ENCODE measurements around the gene ARL8B. TPM values are rescaled to one million over a fixed set of nuclear protein-coding genes. Genes with fewer than 3 reads are reported as not detected.
"Not testable (repeated sequence)": the region's sequence is repeated elsewhere in the genome, so short reads cannot be mapped to it uniquely, and the experiment has no call there.

The ARL8B gene
- total RNA-seq, 1 experiment from 2014 or later, result 54.0 TPM

- CTCF ChIA-PET, result no interaction called here
- POLR2A ChIA-PET (ENCODE audit: low non-redundant PET), result no interaction called here
- Histone ChIP-seq H3K27me3 (replicated peaks; ENCODE audit: insufficient read depth, low read depth, low read length, poor library complexity) (no peaks in the 10 kb centered on the region), H3K4me1 (ENCODE audit: insufficient read depth, low read length, poor library complexity, severe bottlenecking) (no peaks in the 10 kb centered on the region), H3K4me3 (ENCODE audit: low read depth, low read length, poor library complexity, severe bottlenecking) (no peak overlapping the region), H3K27ac (ENCODE audit: low read depth, low read length, poor library complexity, severe bottlenecking) (no peak overlapping the region), H3K36me3 (ENCODE audit: insufficient read depth, low read length, poor library complexity, severe bottlenecking) (no peaks in the 10 kb centered on the region), H3K9me3 (ENCODE audit: low read depth, low read length, poor library complexity, severe bottlenecking) (no peaks in the 10 kb centered on the region)
- intact Hi-C loops (cut with micrococcal nuclease; ENCODE audit: unreplicated experiment), result no loop called here
- BruUV-seq (replicated peaks), result no TSS peak
- DNase-seq (ENCODE audit: low spot score), result no peak
- TF ChIP-seq EZH2 (IDR thresholded peaks at IDR 0.05; ENCODE audit: borderline replicate concordance, low read depth, low read length, poor library complexity, severe bottlenecking) (no peak), CTCF (conservative IDR thresholded peaks at IDR 0.05; ENCODE audit: low read depth, low read length) (no peak)
Measured at GRCh38 chr3:5102532-5102931, 19.6 kb upstream of the ARL8B start.

- Histone ChIP-seq H3K27me3 (replicated peaks; ENCODE audit: insufficient read depth, low read depth, low read length, poor library complexity) (no peaks in the 10 kb centered on the region), H3K27ac (ENCODE audit: low read depth, low read length, poor library complexity, severe bottlenecking) (no peak overlapping the region), H3K4me1 (ENCODE audit: insufficient read depth, low read length, poor library complexity, severe bottlenecking) (no peaks in the 10 kb centered on the region), H3K36me3 (ENCODE audit: insufficient read depth, low read length, poor library complexity, severe bottlenecking) (no peaks in the 10 kb centered on the region), H3K4me3 (ENCODE audit: low read depth, low read length, poor library complexity, severe bottlenecking) (no peak overlapping the region), H3K9me3 (ENCODE audit: low read depth, low read length, poor library complexity, severe bottlenecking) (no peaks in the 10 kb centered on the region)
- intact Hi-C loops (cut with micrococcal nuclease; ENCODE audit: unreplicated experiment), result no loop called here
- no TSS peak for BruUV-seq (replicated peaks)
- TF ChIP-seq EZH2 (IDR thresholded peaks at IDR 0.05; ENCODE audit: borderline replicate concordance, low read depth, low read length, poor library complexity, severe bottlenecking) (no peak), CTCF (conservative IDR thresholded peaks at IDR 0.05; ENCODE audit: low read depth, low read length) (no peak)
- ChIA-PET POLR2A (ENCODE audit: low non-redundant PET) (no interaction called here), CTCF (no interaction called here)
- no peak for DNase-seq (ENCODE audit: low spot score)
Measured at GRCh38 chr3:5103743-5104142, 18.3 kb upstream of the ARL8B start.

- no peak for DNase-seq (ENCODE audit: low spot score)
- TF ChIP-seq CTCF (conservative IDR thresholded peaks at IDR 0.05; ENCODE audit: low read depth, low read length) (no peak), EZH2 (IDR thresholded peaks at IDR 0.05; ENCODE audit: borderline replicate concordance, low read depth, low read length, poor library complexity, severe bottlenecking) (no peak)
- ChIA-PET CTCF (no interaction called here), POLR2A (ENCODE audit: low non-redundant PET) (no interaction called here)
- no TSS peak for BruUV-seq (replicated peaks)
- intact Hi-C loops (cut with micrococcal nuclease; ENCODE audit: unreplicated experiment), result no loop called here
- no peaks in the 10 kb centered on the region for H3K4me1 ChIP-seq (ENCODE audit: insufficient read depth, low read length, poor library complexity, severe bottlenecking)
- no peak overlapping the region for H3K27ac ChIP-seq (ENCODE audit: low read depth, low read length, poor library complexity, severe bottlenecking)
- no peaks in the 10 kb centered on the region for H3K36me3 ChIP-seq (ENCODE audit: insufficient read depth, low read length, poor library complexity, severe bottlenecking)
- no peak overlapping the region for H3K4me3 ChIP-seq (ENCODE audit: low read depth, low read length, poor library complexity, severe bottlenecking)
- H3K27me3 ChIP-seq (replicated peaks; ENCODE audit: insufficient read depth, low read depth, low read length, poor library complexity), result no peaks in the 10 kb centered on the region
- no peaks in the 10 kb centered on the region for H3K9me3 ChIP-seq (ENCODE audit: low read depth, low read length, poor library complexity, severe bottlenecking)
Measured at GRCh38 chr3:5105050-5105449, 17.0 kb upstream of the ARL8B start.

- POLR2A ChIA-PET (ENCODE audit: low non-redundant PET); intact Hi-C loops (cut with micrococcal nuclease; ENCODE audit: unreplicated experiment); BruUV-seq (replicated peaks): not testable (repeated sequence)
Measured at GRCh38 chr3:5106371-5106770, 15.7 kb upstream of the ARL8B start.

GRCh38 chr3:5106933-5107334 lies 15.2 kb upstream of the ARL8B start:
- BruUV-seq (replicated peaks); H3K4me3 ChIP-seq (ENCODE audit: low read depth, low read length, poor library complexity, severe bottlenecking); H3K4me1 ChIP-seq (ENCODE audit: insufficient read depth, low read length, poor library complexity, severe bottlenecking); H3K27me3 ChIP-seq (replicated peaks; ENCODE audit: insufficient read depth, low read depth, low read length, poor library complexity); POLR2A ChIA-PET (ENCODE audit: low non-redundant PET); H3K27ac ChIP-seq (ENCODE audit: low read depth, low read length, poor library complexity, severe bottlenecking); H3K9me3 ChIP-seq (ENCODE audit: low read depth, low read length, poor library complexity, severe bottlenecking); H3K36me3 ChIP-seq (ENCODE audit: insufficient read depth, low read length, poor library complexity, severe bottlenecking); intact Hi-C loops (cut with micrococcal nuclease; ENCODE audit: unreplicated experiment); CTCF ChIA-PET; DNase-seq (ENCODE audit: low spot score): not testable (repeated sequence)

More at GRCh38 chr3:5106371-5106770, 15.7 kb upstream of the ARL8B start:
- H3K27me3 ChIP-seq (replicated peaks; ENCODE audit: insufficient read depth, low read depth, low read length, poor library complexity); H3K9me3 ChIP-seq (ENCODE audit: low read depth, low read length, poor library complexity, severe bottlenecking); H3K4me1 ChIP-seq (ENCODE audit: insufficient read depth, low read length, poor library complexity, severe bottlenecking); H3K36me3 ChIP-seq (ENCODE audit: insufficient read depth, low read length, poor library complexity, severe bottlenecking); DNase-seq (ENCODE audit: low spot score); H3K27ac ChIP-seq (ENCODE audit: low read depth, low read length, poor library complexity, severe bottlenecking); H3K4me3 ChIP-seq (ENCODE audit: low read depth, low read length, poor library complexity, severe bottlenecking); CTCF ChIA-PET: not testable (repeated sequence)
